Stimulated activated CD4-positive, alpha-beta T cell treated with anti-CD3 and anti-CD28 coated beads, Interleukin-4, amount 100 ng/mL, for 1 hour (primary cell): Measurements from ENCODE around the gene CHERP.
A peak's percentile ranks its signal among the peaks of the same experiment; 100 is the strongest.
"Not testable (repeated sequence)": the region's sequence is repeated elsewhere in the genome, so short reads cannot be mapped to it uniquely, and the experiment has no call there.

Source experiments
- DNase-seq: peaks from one replicate; pipeline ENCODE4 v3.0.0-alpha.2; 2020

The CHERP gene

GRCh38 chr19:16575861-16576689 lies 33.8 kb upstream of the CHERP start:
- DNase-seq: no peak

- no peak for DNase-seq
These were observed 33.0 kb upstream of the CHERP start for GRCh38 chr19:16575282-16575681.

- no peak for DNase-seq
These were observed 31.7 kb upstream of the CHERP start for GRCh38 chr19:16573925-16574324.

GRCh38 chr19:16573296-16573695 lies 31.1 kb upstream of the CHERP start:
- DNase-seq: no peak

- DNase-seq: peak; percentile 89
These were observed 30.3 kb upstream of the CHERP start, which contains the start of gene SLC35E1 for GRCh38 chr19:16572332-16573211. TSS of gene SLC35E1 (minus strand) at chr19:16572415. CDS start at chr19:16572364, 51 bp downstream.

GRCh38 chr19:16571822-16572331 lies 29.6 kb upstream of the CHERP start:
- DNase-seq: peak; percentile 32

GRCh38 chr19:16571283-16571682 lies 29.0 kb upstream of the CHERP start:
- no peak for DNase-seq

- DNase-seq: no peak
These were observed 27.5 kb upstream of the CHERP start for GRCh38 chr19:16569609-16570320.

- DNase-seq: no peak
These were observed 24.5 kb upstream of the CHERP start for GRCh38 chr19:16566702-16567101.

GRCh38 chr19:16566161-16566560 lies 23.9 kb upstream of the CHERP start:
- DNase-seq: peak; percentile 55

GRCh38 chr19:16564842-16565241 lies 22.6 kb upstream of the CHERP start:
- no peak for DNase-seq

GRCh38 chr19:16562608-16563025 lies 20.4 kb upstream of the CHERP start:
- no peak for DNase-seq

GRCh38 chr19:16561382-16561781 lies 19.1 kb upstream of the CHERP start:
- no peak for DNase-seq

GRCh38 chr19:16559780-16560276 lies 17.6 kb upstream of the CHERP start:
- DNase-seq: no peak

GRCh38 chr19:16554776-16555175 lies 12.5 kb upstream of the CHERP start:
- no peak for DNase-seq

GRCh38 chr19:16551902-16552301 lies 9.7 kb upstream of the CHERP start:
- not testable (repeated sequence) for DNase-seq

GRCh38 chr19:16548956-16549355 lies 6.7 kb upstream of the CHERP start:
- DNase-seq: no peak

GRCh38 chr19:16544473-16545231 lies 2.4 kb upstream of the CHERP start:
- no peak for DNase-seq

GRCh38 chr19:16543734-16544133 lies 1.5 kb upstream of the CHERP start:
- DNase-seq: not testable (repeated sequence)

GRCh38 chr19:16542910-16543472 lies 754 bp upstream of the CHERP start:
- no peak for DNase-seq

GRCh38 chr19:16541526-16542044 lies 652 bp downstream of the CHERP start:
- DNase-seq: no peak
